Kidney epithelial cell (primary cell): ENCODE measurements around the gene CACNB2. TPM values are rescaled to one million over a fixed set of nuclear protein-coding genes. Genes with fewer than 3 reads are reported as not detected.

Experiments used
- DNase-seq: peaks from one replicate; pipeline ENCODE4 v3.0.0-alpha.2; 2010; ENCODE audit warnings: low read depth
- H3K27me3 ChIP-seq: 2 replicates; pipeline ENCODE4 v1.6.0; 2011; ENCODE audit warnings: low read length; ENCODE audit not compliant: control insufficient read depth, insufficient read depth
- H3K36me3 ChIP-seq: 2 replicates; pipeline ENCODE4 v1.5.1; 2011; ENCODE audit warnings: low read length; ENCODE audit not compliant: control insufficient read depth, insufficient read depth
- H3K4me3 ChIP-seq: 2 replicates; pipeline ENCODE4 v1.5.1; 2011; ENCODE audit warnings: low read depth, mild to moderate bottlenecking, control low read depth, low read length
- total RNA-seq: library from RNA; depleted of rRNA; stranded (reverse); fragments of >200 nt; gene quantifications from 2 replicates; pipeline ENCODE4 v1.2.3, GENCODE V29; 2015
- TF ChIP-seq, protein P1 (sequence below): IDR thresholded peaks from 2 replicates; pipeline ENCODE4 v1.5.1; 2011; ENCODE audit warnings: mild to moderate bottlenecking, moderate library complexity, low read length, control low read depth, inconsistent platforms; ENCODE audit not compliant: insufficient read depth, poor library complexity, severe bottlenecking

The CACNB2 gene
- total RNA-seq, 1 donor from 2014 or later, result 0.04 TPM

DNA sequence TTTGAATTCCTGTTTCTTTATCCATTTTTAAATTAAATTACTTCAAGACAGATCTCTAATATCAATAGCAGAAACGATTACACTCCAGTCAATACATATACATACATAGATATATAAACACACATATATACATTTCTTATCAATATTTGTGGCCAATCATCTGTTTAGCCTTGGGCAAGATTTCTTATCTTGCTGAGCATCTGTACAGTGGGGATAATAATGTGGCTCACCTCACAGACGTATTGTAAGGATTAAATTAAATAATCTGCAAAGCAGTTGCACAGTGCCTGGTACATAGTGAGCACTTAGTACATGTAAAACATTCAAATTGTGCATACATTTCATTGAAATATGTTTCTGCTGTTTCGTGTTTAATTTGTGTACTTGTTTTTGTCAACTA is 17.5 kb upstream of the CACNB2 start:
- Histone ChIP-seq H3K27me3 (no peaks in the 10 kb centered on the region), H3K36me3 (no peaks in the 10 kb centered on the region), H3K4me3 (no peak overlapping the region)
- no peak for DNase-seq
- TF ChIP-seq, protein P1, sequence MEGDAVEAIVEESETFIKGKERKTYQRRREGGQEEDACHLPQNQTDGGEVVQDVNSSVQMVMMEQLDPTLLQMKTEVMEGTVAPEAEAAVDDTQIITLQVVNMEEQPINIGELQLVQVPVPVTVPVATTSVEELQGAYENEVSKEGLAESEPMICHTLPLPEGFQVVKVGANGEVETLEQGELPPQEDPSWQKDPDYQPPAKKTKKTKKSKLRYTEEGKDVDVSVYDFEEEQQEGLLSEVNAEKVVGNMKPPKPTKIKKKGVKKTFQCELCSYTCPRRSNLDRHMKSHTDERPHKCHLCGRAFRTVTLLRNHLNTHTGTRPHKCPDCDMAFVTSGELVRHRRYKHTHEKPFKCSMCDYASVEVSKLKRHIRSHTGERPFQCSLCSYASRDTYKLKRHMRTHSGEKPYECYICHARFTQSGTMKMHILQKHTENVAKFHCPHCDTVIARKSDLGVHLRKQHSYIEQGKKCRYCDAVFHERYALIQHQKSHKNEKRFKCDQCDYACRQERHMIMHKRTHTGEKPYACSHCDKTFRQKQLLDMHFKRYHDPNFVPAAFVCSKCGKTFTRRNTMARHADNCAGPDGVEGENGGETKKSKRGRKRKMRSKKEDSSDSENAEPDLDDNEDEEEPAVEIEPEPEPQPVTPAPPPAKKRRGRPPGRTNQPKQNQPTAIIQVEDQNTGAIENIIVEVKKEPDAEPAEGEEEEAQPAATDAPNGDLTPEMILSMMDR, result no peak

DNA sequence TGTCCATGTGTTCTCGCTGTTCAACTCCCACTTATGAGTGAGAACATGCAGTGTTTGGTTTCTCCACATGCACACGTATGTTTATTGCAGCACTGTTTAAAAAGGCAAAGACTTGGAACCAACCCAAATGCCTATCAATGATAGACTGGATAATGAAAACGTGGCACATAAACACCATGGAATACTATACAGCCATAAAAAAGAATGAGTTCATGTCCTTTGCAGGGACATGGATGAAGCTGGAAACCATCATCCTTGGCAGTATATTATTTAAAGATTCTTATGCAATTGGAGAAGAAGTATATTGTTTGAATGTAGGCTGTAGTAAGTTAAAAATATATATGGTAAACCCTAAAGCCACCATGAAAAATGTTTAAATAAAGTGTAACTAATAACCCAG is 7.2 kb upstream of the CACNB2 start:
- Histone ChIP-seq H3K4me3 (no peak overlapping the region), H3K36me3 (no peaks in the 10 kb centered on the region), H3K27me3 (no peaks in the 10 kb centered on the region)
- TF ChIP-seq, protein P1, result no peak
- DNase-seq, result no peak

DNA sequence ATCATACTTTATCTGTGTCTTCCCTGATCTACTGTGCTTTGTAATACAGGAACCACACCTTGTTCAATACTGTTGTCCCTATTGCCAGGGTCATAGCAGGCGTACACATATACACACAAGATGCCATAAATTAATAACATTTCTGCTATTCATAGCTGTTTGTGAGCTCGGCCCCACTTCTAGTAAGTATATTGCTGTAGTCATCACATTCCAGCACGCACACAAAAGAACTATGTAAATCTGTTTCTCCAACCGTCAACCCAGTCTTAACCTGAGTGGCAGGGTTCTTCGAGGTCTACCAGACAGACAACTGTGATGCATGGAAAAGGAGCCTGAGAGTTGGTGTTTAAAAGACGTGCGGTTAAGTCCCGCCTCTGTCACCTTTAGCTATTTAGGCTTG is 5.7 kb upstream of the CACNB2 start:
- H3K36me3 ChIP-seq, result no peaks in the 10 kb centered on the region
- no peak for DNase-seq
- TF ChIP-seq, protein P1, result no peak
- H3K4me3 ChIP-seq, result no peak overlapping the region
- H3K27me3 ChIP-seq, result no peaks in the 10 kb centered on the region

DNA sequence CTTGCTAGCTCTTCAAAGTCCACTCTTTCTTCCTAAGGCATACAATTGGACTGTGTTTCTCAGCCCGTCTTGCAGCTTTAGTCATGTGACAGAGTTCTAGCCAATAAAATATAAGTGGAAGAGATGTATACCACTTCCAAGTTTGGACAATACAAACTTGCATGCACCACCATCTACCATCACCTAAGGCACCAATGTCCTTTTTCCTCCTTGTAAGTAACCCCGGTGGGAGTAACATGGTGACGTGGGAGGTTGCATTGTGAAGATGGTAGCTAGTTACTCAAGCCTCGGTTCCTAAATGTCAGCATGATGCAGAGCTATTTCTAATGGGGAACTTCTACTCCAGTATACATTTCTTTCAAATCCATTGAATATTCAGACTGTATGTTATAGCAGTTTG is 5.3 kb upstream of the CACNB2 start:
- no peaks in the 10 kb centered on the region for H3K36me3 ChIP-seq
- no peak overlapping the region for H3K4me3 ChIP-seq
- TF ChIP-seq, protein P1, result no peak
- no peak for DNase-seq
- peaks cover 2% of the 10 kb centered on the region for H3K27me3 ChIP-seq

DNA sequence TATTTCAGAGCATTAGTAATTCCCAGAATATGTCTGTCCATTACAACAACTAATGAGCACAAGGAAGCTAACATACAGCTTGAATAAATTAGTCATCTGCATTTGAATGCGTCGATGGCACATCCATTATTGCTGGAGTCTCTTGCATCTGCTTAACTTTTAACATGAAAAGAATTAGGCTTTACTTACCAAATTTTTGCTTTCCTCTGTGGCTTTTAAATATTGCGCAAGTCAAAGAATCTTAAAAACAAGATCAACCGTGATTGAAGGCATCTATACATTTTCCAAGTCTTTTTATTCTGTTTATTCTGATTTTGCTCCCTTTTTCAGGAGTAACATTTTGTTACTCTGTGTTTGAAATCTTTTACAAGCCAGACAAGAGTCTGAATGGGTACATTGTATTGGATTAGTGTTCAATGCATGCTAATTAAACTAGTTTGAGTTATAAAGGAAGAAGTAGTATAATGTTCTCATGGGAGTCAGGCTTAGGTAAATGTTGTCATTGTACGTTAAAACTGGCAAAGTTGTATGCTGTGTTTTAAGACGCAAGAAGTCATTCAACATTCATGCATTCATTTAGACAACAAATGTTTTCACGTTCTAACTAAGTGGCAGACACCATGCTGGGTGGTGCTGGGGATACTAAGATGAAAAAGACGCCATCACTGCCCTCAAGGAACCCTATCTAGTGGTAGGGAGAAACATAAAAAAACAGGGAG is 4.0 kb upstream of the CACNB2 start:
- Histone ChIP-seq H3K4me3 (no peak overlapping the region), H3K36me3 (no peaks in the 10 kb centered on the region), H3K27me3 (peaks cover 13% of the 10 kb centered on the region)
- DNase-seq, result no peak
- TF ChIP-seq, protein P1, result no peak

DNA sequence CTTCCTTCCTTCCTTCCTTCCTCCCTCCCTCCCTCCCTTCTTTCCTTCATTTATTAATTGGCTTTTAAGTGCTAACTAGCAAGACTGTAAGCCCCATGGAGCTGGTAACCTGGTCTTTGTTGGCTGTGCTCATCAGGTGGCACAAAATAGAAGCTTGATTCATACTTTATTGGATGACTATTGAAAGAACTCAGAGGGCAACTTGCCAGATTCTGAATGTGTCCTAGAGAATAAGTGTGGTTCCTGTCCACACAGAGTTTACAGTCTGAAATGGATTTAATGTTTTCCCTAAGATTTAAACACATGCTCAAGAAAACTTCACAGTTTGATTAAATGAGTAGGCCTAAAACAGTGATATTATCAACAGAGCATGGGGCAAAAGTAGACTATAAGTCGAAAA is 3.1 kb upstream of the CACNB2 start:
- TF ChIP-seq, protein P1, result no peak
- DNase-seq, result no peak
- Histone ChIP-seq H3K27me3 (peaks cover 17% of the 10 kb centered on the region), H3K36me3 (no peaks in the 10 kb centered on the region), H3K4me3 (no peak overlapping the region)
